ENCODE measurements around the gene MSL1. TPM values are rescaled to one million over a fixed set of nuclear protein-coding genes. Genes with fewer than 3 reads are reported as not detected.

Gene MSL1
- total and polyA plus RNA-seq, 2 of the 13 experiments (the other 11 are each of a cell fraction or from before 2014, with no cell fraction given): 63.8 to 88.5 TPM

- peak; percentile 94 for TF ChIP-seq ATF2 (CRISPR knock-in tag; IDR thresholded peaks at IDR 0.05)
- TF ChIP-seq ARID5B (CRISPR knock-in tag; IDR thresholded peaks at IDR 0.05): peak; percentile 86
- TF ChIP-seq ZNF235 (CRISPR knock-in tag; IDR thresholded peaks at IDR 0.05; ENCODE audit: borderline replicate concordance): peak; percentile 63; the same call in 1 of the 2 replicates
- TF ChIP-seq HIVEP1 (CRISPR knock-in tag; IDR thresholded peaks at IDR 0.05): peak; percentile 99
- TF ChIP-seq ZGPAT (CRISPR knock-in tag; IDR thresholded peaks at IDR 0.05): peak; percentile 78
- peak; percentile 29 for TF ChIP-seq XRCC5 (optimal IDR thresholded peaks at IDR 0.05; ENCODE audit: low read length)
- no peak; the same call in 1 of the 2 replicates for TF ChIP-seq ZNF646 (CRISPR knock-in tag; IDR thresholded peaks at IDR 0.05)
- TF ChIP-seq E2F5 (CRISPR knock-in tag; conservative IDR thresholded peaks at IDR 0.05): no peak
- peak; percentile 94 for TF ChIP-seq YEATS4 (CRISPR knock-in tag; IDR thresholded peaks at IDR 0.05; ENCODE audit: borderline replicate concordance)
- peak; percentile 98 for TF ChIP-seq ZSCAN20 (CRISPR knock-in tag; IDR thresholded peaks at IDR 0.05; ENCODE audit: borderline replicate concordance)
- TF ChIP-seq RBFOX2 (IDR thresholded peaks at IDR 0.05; ENCODE audit: low read depth, low read length): no peak; the same call in none of the 2 replicates
- peak; percentile 96 for TF ChIP-seq REXO4 (CRISPR knock-in tag; IDR thresholded peaks at IDR 0.05; ENCODE audit: borderline replicate concordance)
- TF ChIP-seq PAF1 (CRISPR knock-in tag; IDR thresholded peaks at IDR 0.05): no peak
Measured at GRCh38 chr17:40100669-40101366, 21.0 kb upstream of the MSL1 start (continued).
